Activated T-helper 1 cell treated with Interleukin-2 at 50 U/mL for 16 hours (primary cell): ENCODE measurements around the gene MFAP4.
A peak's percentile ranks its signal among the peaks of the same experiment; 100 is the strongest.

Source experiments
- DNase-seq: peaks from one replicate; pipeline ENCODE4 v3.0.0-alpha.2; 2020; ENCODE audit warnings: low read depth

Gene MFAP4

DNA sequence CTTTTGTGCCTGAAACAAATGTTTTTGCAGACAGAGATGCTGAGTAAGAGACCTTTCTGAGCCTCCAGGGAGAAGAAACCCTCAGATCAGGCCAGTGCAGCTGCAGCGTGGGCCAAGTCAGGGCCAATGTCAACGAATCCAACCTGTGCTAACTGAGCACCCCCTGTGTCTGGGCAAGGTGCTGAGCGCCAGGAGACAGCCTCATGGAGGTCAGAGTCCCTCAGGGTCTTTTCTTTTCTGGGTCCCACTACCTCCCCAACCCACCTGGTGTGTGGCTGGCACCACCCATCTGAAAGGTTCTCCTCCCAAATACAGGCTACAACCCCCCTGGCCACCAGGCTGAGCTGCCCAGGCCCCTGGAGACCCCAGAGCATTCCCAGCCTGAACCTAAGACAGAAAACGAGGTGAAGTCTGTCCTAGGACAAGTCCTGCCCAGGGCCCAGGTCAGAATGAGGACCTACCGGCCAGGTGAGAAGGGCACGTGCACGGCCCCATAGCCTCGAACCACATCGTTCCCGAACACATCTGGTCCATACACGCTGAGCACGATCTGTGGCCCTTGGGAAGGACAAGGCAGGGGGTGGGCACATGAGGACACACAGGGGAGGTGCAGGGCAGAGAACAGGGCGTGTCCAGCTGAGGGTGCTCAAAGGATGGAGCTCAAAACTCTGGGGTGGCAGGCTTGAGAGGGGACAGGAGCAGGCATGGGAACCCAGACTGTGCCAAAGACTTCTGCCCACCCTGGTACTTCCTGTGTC, 39.5 kb downstream of the MFAP4 start:
- DNase-seq = no peak

DNA sequence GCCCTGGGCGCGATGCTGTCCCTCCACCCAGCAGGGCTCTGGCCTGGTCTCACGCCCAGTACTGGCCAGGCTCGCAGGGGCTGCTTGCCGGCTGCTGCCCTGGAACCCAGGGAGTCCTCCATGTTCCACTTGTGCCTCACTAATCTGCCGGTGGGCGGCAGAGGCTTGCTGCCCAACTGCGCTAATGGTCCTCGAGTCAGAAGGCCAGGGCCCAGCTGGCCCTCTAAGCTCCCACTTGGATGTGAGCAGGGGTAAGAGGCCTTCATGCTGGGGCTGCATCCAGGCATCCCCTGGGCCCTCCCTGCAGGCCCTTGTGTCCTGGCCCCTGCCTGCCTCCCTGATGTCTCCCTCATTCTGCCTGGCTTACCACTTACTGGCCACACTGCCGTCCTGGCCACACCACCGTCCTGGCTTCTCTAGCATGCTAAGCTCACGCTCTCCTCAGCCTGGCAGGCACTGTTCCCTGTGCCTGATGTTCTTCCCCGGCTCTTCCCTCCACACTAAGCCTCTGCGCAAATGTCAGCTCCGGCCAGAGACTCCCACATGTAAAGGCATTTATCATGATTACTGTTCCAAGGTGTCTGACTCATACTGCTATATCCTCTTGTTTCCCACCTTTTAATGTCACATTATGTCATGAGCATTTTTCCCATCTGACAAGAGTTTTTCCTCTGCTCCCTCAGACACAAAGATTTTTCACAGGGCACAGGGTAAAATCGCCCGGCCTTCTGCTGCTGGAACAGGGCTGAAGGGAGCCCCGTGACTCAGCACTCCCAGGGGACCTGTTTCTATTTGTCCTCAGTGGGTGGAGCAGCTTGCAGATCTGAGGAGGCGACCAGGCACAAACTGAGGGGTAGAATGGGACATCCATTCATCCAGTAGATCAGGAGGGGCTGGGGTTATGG, 40.4 kb downstream of the MFAP4 start:
- no peak for DNase-seq

DNA sequence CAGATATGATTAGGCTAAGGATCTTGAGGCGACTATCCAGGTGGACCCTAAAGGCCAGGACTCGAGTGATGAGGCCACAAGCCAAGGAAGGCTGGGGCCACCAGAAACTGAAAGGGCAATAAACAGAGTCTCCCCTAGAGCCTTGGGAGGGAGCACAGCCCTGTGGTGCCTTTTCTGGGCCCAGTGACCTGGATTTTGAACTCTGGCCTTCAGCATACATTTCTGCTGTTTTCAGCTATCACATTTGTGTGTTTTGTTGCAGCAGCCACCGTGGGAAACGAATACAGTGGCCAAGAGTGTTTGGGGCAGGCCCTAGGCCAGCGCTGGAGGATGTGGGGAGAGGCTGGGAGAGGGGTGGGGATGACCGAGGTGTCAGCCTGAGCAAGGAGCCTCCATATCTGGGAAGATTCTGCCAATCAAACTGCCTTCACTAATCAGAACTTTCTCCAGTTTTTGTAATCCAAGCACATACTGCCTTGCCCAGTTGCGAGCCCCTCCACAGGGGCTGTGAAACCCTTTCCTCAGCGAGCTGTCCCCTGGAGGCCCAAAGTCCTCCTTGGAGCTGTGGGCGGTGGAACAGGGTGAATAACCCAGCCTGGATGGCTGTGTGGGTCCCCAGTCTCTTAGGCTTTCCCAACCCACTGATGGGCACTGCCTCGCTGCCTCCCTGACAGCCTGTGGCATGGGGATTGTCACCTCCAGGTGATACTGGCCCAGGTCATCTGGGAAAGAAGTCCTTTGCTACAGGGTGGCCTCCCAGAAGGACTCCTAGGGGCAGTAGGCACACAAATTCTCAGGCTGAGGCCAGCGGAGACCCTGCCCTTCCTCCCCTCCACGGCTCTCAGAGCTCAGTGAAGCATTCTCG, 41.3 kb downstream of the MFAP4 start:
- no peak for DNase-seq

DNA sequence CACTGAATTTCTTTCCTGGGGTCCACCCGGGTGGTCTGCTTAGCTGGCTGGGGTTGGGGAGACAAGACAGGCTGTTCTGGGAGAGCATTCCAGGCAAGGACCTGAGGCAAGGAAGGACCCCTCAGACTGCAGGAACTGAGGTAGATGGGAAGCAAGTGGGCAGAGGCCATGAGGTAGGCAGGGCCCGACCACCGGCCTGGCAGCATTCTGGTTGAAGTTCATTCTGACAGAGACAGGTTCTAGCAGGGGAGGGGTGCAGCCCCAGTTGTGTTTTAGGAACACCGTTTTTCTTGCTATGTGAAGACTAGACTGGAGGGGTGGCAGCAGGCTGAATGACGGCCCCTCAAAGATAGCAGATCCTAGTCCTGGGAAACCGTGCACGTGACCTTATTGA, 41.9 kb downstream of the MFAP4 start:
- no peak for DNase-seq

DNA sequence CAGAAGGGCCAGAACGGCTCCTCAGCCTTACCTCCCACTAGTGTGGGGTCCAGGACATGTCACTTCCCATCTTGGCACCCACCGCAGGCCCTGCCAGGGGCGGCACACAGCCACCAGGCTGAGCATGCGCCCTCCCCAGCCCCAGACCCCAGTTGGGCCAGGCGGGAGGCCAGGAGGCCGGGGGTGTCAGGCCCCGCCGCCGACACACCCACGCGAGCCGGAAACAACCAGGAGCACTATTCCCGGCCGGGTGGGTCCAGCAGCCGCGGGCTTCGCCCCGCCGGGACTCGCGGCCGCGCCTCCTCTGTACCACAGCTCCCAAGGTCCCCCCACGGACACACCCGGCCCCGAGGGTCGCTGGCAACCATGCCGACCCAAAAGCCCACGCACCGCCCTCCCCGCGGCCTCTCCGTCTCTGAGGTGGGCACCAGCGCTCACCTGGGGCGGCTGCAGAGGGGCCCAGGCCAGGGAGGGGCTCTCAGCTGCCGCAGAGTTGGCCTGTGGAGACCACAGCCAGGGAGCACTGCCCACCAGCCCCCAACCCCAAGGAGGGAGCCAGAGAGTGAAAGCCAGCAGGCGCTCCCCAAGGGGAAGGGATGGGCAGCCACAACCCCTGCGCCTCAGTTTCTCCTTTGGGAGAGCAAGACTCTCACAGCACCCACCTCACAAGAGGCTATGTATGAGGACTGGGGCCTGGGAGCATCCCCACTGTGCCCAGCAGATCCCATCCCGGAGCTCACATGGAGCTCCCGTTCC, 42.5 kb downstream of the MFAP4 start:
- no peak for DNase-seq

DNA sequence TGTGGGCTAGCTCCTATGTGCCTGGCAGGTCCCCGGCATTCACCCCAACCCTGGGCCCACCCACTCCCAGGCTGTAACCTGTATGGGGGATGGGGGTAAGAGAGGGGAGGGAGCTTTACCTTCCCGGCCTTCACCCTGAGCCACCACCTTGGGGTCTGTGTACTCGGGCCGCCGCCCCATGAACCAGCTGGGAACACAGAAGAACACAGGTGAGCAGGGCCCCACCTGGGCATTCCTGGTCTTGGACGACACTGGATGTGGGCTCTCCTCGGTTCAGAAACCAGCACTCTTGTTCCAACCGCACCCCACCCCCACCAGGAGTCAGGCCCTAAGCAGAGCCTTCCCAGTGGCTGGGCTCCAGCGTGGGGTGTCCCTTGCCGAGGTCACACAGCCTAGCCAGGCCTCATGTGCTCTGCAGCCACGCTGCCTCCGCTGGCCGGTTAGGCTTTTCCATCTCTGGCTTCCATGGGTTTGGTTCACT, 43.3 kb downstream of the MFAP4 start:
- DNase-seq = no peak

DNA sequence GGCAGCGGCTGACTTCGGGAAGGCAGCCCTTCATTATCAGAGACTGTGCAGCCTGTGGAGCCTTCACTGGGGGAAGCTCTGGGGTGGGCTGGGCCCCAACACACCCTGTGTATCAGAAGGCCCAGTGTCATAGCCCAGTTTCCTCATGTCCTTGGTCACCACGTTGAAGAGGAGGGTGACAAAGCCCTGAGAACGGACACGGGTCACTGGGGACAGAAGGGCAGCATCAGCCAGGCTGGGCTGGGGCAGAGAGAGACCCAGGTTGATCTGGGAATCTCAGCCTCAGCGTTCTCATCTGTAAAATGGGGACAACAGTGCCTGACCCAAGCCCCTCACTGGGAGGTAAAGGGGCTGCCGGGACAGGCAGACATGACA, 43.7 kb downstream of the MFAP4 start:
- DNase-seq = no peak

DNA sequence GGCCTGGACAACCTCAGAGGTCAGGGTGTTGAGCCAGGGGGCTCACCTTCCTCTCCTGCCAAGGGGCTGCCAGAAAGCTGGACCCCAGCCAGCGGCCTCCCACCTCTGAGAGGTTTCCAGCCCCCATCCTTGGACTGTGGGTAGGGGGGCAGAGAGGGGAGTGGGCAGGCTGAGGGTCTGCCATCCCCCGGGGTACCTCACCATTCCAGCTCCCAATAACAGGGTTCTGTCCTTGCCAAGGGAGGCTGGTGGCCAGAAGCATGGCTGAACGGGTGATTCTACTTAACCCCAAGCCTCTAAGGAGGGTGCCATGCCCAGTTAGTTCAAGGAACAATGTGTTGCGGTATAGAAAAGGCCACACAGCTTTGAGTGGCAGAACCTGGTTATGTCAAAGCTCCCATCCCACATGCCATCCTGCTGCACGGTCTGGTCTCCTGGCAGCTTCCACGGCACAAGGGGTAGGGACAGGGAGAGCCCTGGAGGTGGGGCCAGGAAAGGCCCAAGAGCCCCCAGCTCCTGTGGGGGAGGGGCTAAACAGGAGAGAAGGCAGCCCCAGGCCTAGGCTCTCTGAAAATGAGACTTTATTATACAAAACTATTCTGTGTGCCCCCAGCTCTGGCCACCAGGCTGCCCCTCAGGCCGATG, 44.3 kb downstream of the MFAP4 start:
- no peak for DNase-seq

DNA sequence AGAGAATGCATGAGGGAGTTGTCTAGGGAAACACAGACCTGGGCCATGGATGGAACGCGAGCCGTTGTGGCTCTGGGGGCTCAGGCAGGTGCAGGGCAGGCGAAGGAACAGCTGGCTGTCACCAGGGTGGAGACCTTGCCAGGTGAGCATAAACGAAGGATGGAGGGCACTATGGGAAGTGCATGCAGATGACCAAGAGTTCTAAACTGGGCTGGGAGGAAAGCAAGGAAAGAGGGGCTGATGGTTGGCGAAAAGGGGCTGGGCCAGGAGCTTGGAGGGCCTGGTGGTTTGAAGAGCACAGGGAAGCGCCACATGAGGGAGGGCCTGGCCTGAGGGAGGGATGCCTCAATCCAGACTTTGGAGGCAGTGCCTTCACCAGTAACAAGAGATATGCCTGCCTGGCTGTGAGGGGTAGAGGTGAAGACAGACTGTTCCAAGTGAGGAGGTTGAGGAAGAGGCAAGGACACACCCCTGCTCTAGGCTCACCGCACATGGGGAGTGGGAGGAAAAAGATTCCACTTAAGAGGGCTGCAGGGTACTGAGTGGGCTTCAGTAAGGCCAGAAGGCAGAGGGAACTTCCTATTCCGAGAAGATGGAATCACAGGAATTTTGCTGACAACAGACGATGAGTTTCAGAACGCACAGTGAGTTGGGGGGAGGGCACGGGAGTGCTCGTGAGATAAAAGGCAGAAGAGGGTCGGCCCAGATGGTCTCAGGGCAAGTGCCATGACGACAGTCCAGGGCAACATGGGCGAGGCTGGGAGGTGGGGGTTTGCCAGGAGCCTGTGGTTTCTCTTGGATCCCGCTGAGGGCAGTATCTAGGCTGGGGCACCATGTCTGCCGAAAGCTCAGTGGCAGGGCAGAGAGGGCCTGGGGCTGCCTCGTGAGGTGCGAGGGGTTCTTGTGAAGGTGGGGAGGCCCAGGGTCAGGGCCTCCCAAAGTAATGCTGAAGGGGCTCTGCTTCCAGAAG, 45.1 kb downstream of the MFAP4 start:
- no peak for DNase-seq

DNA sequence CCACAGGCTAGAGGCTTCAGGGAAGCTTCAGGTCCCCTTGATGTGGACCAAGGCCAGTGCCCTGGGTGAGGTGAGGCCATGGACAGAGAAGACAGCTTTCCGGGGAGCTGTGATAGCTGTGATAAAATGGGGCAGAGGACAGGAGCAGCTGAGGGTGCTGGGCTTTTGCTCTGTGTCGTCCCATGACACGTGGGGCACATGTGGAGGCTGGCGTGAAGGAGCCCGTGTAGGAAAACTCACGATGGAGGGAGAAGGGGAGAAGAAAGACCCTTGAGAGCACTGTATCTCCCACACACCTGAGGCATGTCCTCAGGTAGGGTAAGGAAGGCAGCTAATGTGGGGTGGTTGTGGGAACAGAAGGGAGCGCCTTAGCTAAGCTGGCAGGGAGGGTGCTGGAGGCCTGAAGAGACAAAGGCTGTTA, 45.8 kb downstream of the MFAP4 start:
- no peak for DNase-seq

DNA sequence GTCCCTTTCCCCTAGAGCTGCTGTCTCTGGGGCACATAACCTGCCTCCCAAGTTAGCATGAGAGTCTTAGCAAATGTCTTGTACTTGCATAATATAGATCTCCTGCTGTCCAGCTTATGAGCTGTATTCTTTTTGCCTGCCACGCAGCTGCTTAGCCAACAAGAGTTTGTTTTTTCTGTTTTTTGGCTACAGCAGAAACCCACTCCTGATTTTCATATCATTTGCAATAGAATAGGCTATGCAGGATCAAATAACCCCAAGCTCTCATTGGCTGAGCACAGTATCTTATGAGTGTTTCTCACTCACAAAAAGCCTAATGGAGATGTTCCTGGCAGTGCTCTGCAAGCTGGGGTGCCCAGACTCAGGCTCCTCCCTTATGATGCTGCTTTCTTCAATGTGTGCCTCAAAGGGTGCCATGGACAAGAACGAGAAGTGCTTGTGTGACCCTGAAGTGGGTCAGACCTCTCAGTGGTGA, 47.6 kb downstream of the MFAP4 start:
- no peak for DNase-seq

DNA sequence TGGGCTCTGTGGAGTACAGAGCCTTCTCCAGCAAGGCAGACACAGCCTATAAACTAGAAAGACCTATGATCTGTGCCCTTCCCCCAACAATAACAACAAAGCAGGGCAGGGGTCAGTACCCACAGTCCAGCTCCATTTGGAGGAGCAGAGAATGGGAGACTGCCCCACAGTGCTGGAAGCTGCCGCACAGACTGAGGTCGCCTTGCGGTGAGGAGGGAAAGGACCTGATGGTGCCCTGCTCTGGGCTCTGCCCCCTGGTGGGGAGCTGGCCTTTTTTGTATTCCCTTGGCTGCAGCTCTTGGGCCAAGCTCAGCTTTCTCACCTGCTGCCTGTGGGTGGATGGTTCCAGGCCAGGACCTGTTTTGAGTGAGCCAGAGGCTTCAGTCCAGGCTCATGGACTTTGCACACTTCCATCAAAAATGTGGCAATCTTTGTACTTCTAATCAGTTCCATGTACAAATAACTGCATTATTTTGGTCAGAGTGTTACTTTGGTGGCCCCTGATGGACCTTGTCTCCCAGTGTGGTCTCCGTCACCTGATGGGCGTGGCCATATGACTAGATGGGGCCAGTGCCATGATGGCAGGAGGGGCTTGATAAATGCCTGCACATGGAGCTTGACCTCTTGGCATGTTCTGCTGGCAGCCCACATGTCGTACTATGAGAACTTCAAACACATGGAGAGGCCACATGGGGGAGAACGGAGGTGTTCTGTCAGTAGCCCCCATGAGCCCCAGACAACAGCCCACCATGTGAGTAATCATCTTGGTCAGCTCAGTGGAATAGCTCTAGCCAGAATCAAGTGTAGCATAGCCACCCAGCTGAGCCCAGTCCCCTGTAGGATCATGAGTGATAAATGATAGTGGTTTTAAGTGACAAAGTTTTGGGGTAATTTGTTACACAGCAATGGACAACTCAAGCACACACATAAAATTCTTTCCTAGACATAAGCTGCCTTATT, 48.7 kb downstream of the MFAP4 start:
- DNase-seq = peak; percentile 38

DNA sequence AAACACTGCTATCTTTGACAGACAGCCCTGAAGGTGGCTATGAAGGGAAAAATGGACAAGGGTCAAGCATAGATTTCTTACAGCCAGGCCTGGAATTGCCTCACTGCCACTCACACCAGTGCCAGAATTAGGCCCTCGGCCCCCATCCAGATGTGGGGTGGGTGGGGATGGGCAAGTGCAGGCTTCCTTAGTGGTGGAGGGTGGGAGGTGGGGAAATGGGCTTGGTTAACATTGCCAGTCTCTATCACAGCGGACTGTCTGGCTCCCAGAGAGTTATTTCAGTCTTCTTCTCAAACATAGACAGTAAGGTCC, 49.3 kb downstream of the MFAP4 start:
- DNase-seq = no peak

DNA sequence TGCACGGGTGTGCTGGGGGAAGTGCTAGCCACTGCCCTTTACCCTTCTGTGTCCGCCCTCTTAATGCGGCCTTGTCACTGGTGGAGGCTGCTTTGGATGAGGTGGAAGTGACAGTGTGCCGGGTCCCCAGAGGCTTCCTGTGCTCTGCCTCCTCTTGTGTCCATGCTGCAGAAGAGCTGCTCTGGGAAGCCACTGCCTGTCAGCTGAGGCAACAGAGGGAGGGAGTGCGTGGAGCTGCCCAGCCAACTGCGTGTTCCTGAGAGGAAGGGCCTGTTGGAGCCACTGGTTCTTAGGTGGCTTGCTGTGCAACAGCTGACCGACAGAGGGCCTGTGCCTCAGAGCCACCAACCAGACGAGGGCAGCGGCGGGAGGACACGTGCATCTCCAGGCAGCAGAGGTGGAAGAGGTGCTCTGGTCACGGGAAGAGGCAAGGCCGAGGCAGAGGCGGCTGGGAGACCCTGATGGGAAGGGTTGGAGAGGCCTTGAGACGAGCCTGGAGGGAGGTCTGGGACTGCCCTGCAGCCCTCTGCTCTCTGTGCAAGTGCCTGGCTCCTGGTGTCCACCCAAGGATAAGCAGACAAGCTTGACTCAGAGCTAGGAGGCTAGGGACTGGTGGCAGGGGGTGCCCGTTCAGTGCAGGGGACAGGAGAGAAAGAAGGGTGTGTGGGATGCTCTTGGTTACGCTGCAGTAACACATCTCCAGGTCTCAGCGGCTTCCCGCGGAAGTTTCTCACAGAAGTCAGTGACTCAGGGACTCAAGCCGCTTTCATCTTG, 49.9 kb downstream of the MFAP4 start:
- DNase-seq = no peak

DNA sequence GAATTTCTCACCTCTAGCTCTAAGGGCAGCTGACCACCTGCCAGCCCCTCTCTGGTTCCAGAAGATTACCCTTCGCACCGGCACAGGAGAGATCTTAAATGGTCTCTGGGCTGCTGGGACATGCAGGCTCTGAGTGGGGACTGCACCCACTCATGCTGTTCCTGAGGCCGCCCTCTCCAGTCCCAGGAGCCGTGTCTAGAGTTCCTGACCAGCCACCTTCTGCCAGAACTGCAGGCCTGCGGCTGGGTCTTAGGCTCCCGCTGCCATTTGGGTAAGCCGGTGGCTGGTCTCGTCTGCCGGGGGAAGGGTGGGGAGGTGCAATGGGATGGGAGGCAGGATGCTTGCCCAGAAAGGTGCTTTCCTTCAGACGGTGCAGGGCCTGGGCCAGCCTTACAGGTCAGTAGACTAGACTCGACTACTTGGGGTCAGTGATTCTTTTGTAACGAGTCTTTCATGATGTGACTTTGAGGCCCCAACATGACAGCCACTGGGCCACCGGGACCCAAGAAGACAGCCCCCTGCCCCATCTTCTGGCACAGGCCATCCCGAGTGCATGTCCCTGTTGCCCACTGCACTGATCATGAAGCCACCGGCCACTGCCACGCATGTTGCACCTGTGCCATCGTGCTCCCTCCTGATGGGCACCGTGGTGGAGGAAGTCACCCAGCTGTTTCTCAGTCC, 50.9 kb downstream of the MFAP4 start:
- DNase-seq = no peak

DNA sequence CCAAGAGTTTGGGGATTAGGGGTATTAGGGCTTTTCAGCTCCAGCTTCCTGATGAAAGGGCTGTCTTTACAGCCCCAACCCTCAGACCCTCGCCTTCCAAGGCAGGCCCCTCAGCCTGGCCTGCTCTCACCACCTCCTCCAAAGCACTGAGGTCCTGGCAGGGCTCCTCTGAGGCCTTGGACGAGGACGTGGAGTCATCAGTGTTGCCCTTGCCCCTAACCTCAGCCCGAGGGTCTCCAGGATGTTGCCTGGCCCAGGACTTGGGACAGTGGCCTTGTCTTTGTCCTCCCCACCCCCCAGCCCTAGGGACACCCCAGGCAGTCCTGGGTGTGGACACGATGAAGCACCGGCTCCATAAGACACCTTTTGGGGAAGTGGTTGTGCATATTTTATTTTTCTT, 52.7 kb downstream of the MFAP4 start:
- no peak for DNase-seq

DNA sequence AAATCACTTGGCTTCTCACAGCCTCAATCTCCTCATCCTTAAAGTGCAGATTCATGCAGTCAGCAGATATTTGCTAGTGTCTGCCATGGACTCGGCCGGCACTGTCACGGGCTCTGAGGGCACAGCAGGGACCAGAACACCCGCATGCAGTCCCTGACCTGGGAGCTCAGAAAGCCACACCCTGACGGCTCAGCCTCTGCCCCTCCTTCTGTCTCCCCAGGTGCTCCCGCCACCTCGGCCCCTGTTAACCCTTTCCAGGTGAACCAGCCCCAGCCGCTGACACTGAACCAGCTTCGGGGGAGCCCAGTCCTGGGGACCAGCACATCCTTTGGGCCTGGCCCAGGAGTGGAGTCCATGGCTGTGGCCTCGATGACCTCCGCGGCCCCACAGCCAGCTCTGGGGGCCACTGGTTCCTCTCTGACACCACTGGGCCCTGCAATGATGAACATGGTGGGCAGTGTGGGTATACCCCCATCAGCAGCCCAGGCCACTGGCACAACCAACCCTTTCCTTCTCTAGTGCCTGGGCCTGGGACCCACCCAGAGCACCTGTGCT, 53.2 kb downstream of the MFAP4 start:
- DNase-seq = no peak
